GM18951 (cell line): ENCODE results near the gene ATAD3C.

Experiments
- POLR2A ChIP-seq: IDR thresholded peaks from 4 replicates; pipeline ENCODE4 v1.6.1; 2011; ENCODE audit warnings: mild to moderate bottlenecking; ENCODE audit not compliant: insufficient read length, insufficient read depth; ENCODE audit errors: extremely low read depth
- in situ Hi-C: fragments of 300-500 bp; cut with MboI; formaldehyde crosslinking; loops from one replicate; pipeline ENCODE4 v1.12.0; 2022; ENCODE audit warnings: low sequenced_read_pairs, mixed read lengths, inconsistent platforms; ENCODE audit not compliant: unreplicated experiment

The ATAD3C gene

DNA sequence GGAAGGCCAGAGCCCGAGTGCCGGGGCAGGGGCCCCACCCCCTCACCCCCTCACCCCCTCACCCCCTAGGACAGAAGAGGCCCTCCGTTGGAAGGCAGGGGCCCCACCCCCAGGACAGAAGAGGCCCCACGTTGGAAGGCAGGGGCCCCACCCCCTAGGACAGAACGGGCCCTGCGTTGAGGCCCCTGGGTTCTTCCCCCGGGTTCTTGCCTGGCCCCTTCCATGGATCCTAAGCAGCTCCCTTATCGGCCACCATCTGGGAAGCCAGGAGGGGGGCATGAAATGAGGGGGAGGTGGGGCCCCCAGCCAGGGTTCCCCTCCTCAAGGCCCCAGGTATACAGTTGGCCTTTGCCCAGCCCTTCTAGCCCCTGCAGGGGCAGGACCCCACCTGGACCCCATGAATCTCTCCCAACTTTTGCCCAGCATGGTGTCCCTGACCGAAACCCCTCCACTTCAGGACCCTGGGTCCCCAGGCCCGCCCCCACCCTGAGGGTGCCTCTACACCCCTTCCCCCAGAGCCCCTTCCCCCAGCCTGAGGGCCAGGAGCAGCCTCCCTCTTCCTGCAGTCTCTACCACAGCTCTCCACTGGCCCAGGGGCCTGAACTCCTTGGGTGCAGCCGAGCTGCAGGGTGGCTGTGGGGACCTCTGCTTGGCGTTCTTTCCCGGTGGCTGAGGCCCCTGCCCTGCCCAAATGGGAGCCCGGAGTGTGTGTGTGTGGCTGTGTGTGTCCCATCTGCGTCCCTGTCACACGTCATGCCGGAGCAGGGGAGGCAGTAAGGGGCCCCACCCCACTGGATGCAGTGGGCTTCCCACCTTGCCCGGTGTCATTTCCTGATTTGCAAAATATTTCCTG lies 18.3 kb upstream of the ATAD3C start:
- in situ Hi-C loops: no loop called here
- TF ChIP-seq POLR2A: no peak

DNA sequence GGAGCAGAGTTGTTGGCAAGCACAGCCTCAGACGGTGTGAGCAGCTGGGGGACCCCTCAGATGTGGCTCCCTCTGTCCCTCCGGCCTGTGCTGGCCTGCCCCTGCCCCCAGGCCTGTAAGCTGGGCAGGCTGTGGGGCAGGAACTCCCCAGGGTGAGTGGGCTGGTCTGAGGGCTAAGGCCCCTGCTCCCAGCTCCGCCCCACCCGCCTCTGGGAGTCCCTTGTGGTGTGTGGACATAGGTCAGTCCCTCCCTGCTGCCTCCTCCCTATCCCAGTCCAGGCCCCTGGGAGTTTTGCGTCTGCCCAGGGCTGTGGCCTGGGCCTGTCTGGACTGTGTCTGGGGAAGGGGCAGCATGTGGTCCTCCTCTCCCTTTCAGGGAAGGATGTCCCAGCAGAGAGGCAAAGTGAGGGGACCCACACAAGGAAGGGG lies 17.6 kb upstream of the ATAD3C start:
- in situ Hi-C loops: no loop called here
- TF ChIP-seq POLR2A: no peak

DNA sequence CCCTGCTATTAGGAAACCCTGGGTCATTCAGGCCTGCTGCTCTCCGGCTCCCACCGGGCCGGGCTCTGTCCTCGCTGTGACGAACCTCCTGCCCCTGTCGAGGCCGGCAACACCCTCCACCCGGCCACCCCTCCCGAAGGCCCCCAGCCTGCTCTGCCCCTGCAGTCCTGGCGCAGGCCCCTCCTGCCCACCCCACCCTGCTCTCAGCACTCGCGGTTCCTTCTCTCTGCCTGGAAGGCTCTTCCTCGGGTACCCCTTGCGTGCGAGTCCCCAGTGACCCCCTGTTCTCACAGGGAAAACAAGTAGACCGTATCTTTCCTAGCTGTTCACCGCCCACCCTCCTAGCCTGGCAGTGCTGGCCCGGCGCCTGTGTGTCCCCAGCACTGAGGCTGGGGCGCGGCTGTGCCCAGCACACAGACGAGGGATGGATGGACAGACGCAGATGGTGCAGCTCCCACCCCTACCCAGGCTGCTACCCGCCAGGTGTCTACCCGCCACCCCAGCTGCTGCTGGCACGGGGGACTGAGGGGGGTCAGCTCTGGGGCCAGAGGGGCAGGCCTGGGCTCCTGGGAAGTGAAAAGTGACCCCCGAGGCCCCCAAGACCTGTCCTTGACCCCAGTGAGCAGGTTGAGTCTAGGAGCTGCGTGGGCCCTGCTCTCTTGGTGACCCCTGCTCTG lies 17.1 kb upstream of the ATAD3C start:
- in situ Hi-C loops: no loop called here
- TF ChIP-seq POLR2A: no peak

DNA sequence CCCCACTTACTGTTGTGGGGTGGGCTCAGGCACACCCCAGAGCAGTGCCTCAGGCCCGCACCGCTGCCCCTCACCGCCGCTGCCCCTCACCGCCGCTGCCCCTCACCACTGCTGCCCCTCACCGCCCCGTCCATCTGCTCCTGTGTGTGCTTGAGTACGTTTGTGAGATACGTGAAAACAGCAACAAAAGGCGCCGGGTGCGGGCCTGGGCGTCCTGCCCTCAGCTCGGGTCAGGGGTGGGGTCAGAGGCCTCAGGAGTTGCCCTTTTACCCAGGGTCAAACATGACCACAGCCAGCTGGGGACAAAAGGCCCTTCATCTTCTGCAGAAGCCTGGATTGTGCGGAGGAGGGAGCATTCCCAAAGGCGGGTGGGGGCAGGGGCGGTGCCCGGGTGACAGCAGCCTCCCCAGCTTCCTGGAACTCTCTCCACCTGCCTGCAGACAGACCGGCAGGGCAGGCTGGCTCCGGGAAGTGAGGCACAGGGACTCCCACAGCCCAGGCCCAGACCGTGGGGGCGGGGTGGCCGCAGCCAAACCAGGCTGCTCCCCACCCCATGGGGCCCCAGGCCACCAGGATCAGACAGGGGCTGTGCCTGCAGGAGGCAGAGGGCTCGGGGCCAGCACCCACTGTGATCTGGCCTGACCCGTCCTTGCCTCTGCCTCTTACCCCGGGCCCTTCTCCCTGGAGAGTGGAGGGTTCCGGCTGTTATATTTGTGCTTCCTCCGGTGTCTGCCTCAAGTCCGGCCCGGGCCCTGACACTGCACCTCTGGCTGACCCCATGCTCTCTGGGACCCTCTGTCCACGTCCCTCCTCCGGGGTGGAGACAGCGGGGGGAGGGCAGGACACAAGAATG lies 16.3 kb upstream of the ATAD3C start:
- no peak for TF ChIP-seq POLR2A
- in situ Hi-C loops: no loop called here

DNA sequence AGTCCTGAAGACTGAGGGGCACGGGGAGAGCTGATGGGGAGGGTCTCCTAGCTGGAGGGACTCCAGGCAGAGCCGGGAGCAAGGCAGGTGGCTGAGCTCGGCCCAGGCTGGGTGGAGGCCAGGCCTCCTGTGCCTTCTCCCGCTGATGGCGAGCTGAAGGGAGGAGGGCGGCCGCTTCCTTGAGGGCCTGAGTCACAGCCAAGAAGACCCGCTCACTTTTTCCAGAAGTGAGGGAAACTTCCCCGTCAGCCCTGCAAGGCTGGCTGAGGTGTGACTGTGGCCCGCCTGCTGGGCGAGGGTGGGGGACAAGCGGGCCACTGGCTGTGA lies 15.7 kb upstream of the ATAD3C start:
- in situ Hi-C loops: no loop called here
- TF ChIP-seq POLR2A: no peak

DNA sequence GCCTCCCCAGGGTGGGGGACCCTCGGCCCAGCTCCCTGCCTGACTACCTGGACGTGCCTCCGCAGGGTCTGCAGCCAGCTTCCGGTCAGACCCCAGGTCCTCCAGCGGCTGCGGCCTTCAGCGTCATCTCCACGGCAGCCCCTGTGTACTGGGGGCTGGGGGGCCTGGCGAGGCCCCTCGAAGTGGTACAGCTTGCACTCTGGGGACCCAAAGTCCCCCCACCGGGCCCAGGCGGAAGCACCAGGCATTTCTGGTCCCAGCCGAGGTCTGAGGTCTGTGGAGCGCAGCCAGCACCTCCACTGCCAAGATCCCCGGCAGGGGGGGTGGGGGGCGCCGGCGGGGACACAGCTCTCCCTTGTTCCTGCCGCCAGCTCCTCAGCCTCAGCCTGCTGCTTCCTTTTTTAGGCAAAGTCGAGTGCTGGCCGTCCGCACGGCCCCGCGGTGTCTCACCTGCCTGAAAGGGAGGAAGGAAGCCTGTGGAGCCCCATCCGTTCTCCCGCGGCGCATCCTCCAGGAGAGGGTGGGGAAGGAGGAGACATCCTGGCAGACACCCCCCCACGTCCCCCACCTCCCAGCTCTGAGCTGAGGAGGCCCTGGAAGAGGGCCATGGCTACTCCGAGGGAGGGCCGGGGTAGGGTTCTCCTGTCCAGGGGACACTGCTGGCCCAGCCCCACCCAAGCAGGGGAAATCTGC lies 15.2 kb upstream of the ATAD3C start:
- TF ChIP-seq POLR2A: no peak
- in situ Hi-C loops: no loop called here

DNA sequence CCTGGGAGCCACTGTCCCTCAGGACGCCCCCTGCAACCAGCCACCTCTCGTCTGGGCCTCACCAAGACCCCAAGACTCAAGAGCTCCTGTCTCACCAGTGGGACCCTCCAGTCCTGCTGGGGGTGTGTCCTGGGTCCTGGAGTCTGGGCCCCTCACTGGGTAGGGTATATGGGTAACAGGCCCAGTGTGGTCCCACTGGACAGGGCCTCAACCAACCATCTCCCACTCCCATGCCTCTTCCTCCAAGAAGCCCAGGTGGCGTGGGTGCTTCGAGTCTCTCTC lies 14.7 kb upstream of the ATAD3C start:
- in situ Hi-C loops: no loop called here
- TF ChIP-seq POLR2A: no peak

DNA sequence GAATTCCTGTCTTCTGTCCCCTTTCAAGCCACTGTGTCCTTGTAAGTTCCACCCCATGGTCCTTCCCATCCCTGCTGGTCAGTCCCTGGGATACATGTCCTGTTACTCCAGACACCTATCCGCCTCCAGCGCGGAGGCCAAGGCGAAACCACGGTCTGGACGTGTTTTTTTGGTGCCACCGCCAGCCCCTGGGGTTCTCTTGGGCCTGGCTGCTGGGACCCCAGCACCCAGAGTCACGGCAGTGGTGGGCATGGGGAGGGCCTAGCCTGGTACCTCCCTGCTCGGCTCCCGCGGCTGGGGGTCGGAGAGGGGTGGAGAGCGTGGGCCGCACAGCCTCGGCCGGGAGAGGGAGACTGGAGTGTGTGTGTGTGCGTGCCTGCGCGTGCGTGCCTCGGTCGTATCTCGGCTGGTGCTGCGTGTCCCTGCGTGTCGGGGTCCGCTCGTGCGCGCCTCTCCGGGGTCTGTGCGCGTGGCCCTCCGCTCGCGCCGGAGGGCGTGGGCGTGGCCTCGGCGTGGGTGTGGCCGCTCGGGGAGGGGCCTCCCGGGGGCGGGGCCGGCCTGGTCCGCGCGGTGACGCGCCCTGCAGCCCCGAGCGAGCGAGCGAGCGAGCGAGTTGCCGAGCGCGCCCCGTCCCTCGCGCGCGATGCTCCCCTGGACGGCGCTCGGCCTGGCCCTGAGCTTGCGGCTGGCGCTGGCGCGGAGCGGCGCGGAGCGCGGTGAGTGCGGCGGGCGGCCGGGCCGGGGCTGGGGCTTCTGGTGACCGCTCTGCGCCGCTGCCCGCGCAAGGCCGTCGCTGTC lies 14.2 kb upstream of the ATAD3C start, which contains the start of gene VWA1:
Gene VWA1, plus strand, starts transcription at position 585 of the 798 bp plus-strand sequence. Its CDS starts 59 bp downstream, at position 644.
- in situ Hi-C loops: no loop called here
- peak; percentile 49 for TF ChIP-seq POLR2A

DNA sequence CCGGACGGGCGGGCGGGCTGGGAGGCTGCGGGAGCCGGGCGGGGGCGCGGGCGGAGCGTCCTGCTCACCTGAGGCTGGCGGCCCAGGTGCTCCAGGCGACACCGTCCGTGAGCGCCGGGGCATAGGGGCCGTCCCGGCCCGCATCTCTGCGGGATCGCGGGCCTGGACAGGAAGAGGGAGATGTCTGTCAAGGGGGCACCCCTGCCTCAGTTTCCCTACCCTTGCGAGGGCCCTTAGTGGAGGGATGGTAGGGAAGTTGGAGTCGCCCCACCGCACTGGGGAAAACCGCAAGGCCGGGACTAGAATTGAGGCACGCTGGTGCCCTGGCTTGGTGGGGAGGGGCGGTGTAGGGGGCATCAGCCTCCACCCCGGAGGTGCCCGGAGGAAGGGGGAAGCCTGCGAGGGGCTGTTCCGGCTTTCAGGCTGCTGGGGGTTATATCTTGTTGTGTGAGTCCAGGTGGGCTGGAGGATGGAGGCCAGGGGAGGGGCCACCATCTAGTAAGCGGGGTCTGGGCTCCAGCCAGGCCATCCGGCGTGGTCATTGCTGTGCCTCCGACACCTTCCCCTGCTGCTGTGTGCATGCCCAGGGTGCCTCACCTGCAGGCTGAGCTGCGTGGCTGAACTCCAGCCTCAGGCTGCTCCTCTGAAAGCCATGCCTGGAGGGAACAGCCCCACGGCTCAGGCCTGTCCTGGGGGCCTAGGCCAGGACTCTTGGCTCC lies 13.4 kb upstream of the ATAD3C start:
- in situ Hi-C loops: no loop called here
- TF ChIP-seq POLR2A: no peak

DNA sequence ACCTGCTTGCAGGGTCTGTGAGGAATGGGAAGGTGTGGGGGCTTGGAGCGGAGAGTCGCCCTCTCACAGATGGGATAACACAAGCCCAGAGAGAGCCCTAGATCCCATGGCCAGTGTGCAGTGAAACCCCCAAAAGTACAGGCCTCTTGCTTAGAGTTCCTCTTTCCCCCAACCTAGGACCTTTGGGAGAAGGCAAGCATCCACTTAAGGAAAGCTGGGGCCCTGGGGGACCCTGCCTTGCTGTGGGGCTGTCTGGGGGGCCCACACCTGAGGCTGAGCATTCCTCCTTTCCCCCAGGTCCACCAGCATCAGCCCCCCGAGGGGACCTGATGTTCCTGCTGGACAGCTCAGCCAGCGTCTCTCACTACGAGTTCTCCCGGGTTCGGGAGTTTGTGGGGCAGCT lies 12.9 kb upstream of the ATAD3C start:
- in situ Hi-C loops: no loop called here
- TF ChIP-seq POLR2A: no peak

DNA sequence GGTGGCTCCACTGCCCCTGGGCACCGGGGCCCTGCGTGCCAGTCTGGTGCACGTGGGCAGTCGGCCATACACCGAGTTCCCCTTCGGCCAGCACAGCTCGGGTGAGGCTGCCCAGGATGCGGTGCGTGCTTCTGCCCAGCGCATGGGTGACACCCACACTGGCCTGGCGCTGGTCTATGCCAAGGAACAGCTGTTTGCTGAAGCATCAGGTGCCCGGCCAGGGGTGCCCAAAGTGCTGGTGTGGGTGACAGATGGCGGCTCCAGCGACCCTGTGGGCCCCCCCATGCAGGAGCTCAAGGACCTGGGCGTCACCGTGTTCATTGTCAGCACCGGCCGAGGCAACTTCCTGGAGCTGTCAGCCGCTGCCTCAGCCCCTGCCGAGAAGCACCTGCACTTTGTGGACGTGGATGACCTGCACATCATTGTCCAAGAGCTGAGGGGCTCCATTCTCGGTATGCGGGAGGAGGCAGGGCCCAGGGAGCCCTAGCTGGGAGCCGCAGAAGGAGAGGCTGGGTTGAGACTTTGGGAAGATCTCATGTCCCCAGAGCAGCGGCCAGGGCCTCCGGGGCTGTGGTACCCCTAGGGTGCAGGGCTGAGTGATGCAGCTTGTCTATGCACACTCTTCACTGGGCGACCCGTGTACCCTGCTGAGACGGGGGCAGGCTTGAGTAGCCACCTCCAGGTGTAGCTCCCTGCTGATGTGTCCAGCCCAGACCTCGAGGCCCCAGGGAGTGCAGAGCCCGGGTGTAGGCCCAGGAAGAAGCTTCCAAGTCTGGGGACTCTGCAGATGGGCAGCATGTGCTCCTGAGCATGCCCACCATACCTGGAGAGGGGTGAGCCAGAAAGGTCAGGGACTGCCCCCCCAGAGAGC lies 12.2 kb upstream of the ATAD3C start:
- in situ Hi-C loops: no loop called here
- no peak for TF ChIP-seq POLR2A
